ENCODE measurements around the gene HIVEP2.
A peak's percentile ranks its signal among the peaks of the same experiment; 100 is the strongest.
"Not testable (repeated sequence)": the region's sequence is repeated elsewhere in the genome, so short reads cannot be mapped to it uniquely, and the experiment has no call there.

HIVEP2 gene, protein sequence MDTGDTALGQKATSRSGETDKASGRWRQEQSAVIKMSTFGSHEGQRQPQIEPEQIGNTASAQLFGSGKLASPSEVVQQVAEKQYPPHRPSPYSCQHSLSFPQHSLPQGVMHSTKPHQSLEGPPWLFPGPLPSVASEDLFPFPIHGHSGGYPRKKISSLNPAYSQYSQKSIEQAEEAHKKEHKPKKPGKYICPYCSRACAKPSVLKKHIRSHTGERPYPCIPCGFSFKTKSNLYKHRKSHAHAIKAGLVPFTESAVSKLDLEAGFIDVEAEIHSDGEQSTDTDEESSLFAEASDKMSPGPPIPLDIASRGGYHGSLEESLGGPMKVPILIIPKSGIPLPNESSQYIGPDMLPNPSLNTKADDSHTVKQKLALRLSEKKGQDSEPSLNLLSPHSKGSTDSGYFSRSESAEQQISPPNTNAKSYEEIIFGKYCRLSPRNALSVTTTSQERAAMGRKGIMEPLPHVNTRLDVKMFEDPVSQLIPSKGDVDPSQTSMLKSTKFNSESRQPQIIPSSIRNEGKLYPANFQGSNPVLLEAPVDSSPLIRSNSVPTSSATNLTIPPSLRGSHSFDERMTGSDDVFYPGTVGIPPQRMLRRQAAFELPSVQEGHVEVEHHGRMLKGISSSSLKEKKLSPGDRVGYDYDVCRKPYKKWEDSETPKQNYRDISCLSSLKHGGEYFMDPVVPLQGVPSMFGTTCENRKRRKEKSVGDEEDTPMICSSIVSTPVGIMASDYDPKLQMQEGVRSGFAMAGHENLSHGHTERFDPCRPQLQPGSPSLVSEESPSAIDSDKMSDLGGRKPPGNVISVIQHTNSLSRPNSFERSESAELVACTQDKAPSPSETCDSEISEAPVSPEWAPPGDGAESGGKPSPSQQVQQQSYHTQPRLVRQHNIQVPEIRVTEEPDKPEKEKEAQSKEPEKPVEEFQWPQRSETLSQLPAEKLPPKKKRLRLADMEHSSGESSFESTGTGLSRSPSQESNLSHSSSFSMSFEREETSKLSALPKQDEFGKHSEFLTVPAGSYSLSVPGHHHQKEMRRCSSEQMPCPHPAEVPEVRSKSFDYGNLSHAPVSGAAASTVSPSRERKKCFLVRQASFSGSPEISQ (N-terminal part only)

DNA sequence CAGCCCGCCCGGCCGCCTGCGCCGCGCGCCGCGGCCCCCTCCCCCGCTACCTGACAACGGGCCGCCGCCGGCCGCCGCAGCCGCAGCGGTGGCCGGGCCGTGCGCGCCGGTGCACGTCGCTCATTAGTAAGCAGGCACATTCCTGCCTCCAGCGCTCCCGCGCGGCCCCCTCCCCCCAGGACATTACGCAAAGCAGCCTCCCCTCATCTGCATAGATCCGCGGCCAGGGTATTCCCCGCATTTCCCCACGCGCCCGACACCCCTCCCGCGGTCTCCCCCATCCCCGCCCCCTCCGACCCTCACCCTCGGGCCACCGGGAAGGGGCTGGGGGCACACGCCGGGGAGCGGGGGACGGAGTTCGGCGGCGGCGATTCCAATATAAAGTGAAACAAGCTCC lies at the start of gene HIVEP2:
Gene HIVEP2, minus strand, starts transcription at position 128 of the 397 bp plus-strand sequence. CDS start 170,438 bp downstream, outside the sequence.
- peak; percentile 92 for DNase-seq

DNA sequence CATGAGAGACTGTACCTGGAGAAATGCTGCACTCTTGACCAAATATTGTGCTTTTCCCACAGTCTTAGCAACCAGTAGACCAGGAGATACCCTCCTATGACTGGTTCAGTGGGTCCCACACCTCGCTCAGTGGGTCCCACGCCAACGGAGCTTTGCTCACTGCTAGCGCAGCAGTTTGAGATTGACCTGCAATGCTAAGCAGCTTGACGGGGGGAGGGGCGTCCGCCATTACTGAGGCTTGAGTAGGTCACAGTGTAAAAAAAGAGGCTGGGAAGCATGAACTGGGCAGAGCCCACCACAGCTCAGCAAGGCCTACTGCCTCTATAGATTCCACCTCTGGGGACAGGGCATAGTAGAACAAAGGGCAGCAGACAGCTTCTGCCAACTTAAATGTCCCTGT lies 49.0 kb upstream of the HIVEP2 start:
- no peak for DNase-seq

DNA sequence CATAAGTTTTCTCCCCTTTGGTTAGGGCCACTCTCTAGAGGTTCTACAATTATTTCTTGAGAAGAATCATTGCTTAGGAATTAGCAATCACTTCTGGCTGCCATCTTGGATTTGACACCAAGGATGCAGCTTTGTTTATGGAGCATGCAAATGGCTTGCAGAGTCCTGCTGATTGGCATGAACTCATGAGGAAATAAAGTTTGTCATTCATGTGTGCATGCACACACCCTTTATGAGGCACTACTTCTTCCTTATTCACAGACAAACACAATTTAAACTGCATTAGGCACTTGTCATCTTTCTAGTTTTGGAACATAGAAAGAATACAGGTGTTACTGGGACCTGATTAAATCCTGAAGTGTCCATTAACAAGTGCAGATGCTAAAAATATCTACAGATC lies 42.5 kb upstream of the HIVEP2 start:
- DNase-seq, result no peak

DNA sequence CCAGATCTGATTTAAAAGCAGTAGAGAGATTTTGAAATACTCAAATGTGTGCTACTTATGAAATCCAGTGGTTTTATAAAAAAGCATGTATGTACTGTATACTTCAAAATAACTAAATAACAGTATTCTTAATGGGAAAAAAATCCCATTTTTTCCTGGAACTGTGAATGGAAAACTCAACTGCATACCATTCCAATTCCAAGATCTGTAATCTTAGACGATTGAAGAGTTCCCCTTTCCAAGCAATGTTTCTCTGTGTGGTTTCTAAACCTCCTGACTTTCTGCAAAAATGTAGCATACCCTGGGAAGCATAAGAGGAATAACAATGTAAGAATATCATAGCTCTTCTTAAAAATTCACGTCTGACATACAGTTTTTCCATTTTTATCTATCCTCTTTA lies 40.3 kb upstream of the HIVEP2 start:
- no peak for DNase-seq

DNA sequence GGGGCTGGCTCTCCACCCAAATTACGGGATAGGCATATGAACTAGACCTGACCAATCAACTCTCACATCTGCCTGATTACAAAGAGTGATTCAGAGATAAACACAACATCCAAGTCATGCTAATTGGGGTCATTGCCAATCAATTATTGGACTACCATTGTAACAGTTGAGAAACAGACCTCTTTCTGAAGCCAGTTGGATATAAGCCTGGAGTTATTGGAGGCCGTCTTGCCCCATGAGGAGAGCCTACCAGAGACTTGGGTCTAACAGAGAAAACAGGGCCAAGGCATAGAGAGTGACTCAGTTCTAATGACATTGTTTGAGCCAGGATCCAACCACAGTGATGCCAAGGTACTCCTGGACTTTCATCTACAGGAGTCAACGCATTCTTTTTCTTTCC lies 39.4 kb upstream of the HIVEP2 start:
- no peak for DNase-seq

DNA sequence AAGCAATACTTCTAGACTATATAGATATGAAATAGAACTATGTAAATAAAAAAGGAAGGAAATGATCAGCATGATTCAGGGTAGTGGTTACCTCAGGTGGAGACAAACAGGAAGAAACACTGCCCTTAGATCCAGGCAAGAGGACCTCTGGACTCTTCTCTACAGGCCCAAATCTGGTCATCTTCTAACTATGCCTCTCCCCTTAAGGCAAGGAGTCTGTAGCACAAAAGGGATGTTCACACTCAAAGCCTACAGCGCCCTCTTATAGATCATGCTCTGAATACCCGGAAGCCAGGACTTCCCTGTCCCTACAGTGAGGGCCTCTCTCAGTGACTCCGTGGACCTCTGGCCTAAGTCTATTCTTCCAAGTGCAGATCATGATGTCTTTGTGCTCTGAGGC lies 30.4 kb upstream of the HIVEP2 start:
- DNase-seq, result peak; percentile 6

DNA sequence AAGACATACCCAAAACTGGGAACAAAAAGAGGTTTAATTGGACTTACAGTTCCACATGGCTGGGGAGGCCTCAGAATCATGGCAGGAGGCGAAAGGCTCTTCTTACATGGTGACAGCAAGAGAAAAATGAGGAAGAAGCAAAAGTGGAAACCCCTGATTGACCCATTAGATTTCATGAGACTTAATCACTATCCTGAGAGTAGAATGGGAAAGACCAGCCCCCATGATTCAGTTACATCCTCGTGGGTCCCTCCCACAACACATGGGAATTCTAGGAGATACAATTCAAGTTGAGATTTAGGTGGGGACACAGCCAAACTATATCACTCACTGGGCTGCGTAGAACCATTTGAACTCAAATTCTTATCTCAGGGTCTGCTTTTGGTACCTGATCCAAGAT lies 26.0 kb upstream of the HIVEP2 start:
- not testable (repeated sequence) for DNase-seq

DNA sequence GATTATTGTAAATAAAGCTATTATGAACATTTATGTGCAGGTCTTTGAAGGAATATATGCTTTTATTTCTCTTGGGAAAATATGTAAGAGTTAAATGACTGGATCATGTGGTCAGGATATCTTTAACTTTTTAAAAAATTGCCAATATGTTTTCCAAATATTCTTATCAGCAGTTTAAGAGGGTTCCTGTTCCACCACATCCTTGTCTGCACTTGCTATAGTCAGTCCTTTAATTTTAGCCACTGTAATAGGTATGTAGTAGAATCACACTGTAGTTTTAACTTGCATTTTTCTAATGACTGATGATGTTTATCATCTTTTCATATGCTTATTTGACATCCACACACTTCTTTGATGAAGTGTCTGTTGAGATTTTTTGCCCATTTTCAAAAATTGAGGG lies 23.6 kb upstream of the HIVEP2 start:
- DNase-seq, result no peak

DNA sequence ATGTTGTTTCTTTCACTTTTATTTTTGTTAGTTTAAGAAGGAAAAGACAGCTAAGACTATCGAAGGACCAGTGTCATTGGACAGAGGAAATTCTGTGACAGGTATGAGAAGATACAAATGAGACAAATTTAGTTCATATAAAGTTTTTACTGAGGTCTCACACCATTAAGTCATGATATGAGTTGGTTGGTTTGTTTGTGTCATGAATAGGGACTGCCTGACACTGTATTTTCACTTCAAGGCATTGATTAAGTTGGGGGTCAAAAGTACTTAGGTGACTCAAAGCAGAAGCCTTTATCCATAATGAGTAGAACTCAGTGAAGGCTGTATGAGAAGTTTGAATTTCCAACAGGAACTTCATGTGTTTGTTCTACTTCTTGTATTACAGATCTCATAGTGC lies 21.3 kb upstream of the HIVEP2 start:
- no peak for DNase-seq

DNA sequence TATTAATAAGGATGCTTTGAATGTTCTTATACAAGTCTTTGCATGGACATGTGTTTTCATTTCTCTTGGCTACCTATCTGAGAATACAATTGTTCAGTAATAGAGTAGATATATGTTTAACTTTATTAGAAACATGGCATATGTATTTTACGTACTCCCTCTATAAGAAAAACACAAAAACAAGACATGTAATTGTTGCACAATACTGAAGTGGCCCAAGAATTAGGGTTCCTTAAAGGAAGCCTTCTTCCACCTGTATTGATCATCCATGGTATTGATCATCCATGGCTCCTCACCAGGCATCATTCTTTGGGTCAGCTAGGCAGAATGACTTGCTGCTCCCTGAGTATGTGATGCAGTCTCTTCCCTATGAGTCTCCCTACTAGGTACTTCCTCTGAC lies 20.2 kb upstream of the HIVEP2 start:
- DNase-seq, result no peak

DNA sequence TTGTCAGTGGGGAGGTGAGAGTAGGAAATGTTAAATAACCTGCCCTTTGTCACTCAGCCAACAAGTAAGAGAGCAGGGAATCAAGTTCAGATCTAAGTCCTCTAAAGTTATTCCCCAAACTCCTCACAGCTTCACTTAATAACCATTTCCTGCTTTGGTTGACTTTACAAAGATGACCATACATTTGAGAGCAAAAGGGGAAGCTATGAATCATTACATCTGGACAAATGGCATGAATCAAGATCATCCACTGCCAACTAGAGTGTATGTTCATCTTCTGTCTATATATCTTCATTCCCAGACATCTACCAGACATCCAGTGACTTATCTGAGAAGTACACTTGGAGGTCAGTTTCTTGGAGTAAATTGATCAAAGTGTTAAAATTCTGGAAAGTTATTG lies 15.1 kb upstream of the HIVEP2 start:
- no peak for DNase-seq

DNA sequence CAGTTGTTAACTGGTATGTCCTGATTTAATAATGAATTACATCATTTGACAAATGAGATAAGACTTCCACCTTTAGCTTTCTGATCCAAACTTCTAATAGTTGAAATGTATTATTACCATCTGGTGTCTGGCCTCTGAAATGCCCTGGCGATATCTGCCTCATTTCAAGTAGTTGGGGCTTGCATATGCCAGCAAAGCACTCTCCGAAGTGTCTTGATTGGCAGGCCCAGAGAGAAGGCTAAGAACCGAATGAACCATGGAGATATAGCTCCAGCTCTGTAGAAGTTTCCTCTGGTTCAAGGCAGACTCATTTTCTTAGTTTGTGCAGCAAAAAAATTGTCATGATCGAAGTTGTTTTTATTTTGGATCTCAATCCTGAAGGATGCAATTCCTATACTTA lies 13.4 kb upstream of the HIVEP2 start:
- DNase-seq, result no peak

DNA sequence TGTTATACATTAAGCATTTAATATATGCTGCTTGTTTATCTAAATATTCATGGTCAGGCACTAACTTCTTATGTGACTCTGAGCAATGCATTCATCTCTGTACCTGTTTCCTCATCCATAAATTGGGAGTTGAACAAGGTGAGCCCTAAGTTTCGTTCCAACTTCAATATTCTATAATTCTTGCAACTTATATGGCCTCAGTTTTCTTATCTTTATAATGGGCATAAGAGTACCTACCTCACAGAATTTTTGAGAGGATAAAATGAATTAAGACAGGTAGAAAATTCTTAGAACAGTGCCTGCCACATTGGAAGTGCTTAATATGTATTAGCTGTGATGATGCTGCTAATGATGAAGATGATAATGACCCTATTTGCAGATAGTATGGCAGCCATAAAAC lies 11.8 kb upstream of the HIVEP2 start:
- DNase-seq, result no peak

DNA sequence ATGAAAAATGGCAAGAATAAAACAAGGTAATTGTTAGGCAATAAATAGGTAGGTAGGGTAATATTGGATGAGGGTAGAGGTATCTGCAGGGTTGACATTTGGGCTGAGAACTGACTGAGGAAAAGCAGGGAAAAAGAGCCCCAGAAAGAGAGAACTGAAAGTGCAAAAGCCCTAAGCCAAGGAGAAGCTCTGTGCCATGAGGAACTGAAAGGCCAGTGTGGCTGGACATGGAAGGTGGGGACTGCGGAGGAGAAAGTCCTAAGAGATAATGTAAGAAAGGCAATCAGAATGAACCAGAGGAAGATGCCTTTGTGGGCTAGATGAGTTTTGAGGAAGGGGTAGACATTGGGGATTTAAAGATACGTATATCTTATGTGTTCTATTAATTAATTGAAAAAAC lies 9.9 kb upstream of the HIVEP2 start:
- no peak for DNase-seq

DNA sequence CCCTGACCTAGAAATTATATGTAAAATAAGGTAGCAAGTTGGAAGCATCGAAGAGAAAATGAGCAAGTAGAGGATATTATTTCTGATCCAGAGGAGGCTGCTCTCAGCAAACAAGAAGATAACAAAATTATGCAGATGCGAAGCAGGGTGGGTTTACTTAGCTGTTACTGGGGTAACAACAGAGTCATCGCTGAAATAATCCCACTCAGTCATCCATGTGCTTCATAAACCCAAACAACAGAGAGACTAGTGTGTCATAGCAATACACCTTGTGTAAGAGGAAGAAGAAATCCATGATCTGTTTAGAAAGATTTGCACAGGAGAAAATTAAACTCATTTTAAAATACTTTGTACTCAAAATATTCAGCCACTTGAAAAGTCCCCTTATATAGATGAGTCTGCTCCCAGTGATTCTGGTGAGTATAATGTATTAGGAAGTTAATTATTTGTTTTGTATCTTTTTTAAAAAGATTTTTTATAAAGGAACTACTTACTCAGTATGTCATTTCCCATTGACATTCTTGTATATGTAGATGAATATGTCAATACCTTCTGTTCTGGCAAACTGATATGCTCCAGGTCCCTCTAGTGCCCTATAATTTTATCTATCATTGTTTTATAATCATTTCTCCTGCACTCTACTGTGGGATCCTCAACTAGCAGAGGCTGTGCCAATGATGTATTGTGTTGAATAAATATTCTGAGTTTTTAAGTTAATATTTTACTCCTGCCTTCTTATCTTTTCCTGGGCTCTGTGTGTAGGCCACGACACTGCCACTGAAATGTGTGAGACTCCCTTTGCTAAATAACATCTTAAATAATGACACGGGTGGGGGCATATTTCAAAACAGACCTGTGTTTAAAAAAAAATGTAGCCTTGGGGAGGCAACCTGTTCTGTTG lies 8.6 kb upstream of the HIVEP2 start:
- DNase-seq, result peak; percentile 43

DNA sequence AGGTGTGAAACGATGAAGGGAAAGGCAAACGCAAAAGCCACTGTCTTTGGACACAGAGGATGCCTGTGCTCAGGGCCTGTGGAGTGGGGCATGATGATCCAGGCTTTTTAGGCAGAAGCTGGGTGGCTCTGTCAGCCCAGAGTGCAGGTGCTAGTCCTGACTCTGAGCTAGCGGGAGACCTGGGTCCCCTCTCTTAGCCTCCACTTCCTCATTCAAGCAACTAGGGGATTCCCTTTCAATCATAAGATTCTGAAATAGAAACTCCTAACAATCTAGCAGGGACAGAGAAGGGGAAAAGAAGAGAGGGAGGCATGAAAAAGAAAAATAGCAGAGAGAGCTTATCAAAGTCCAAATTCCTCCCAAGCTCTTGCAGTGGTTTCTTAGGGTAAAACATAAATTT lies 7.6 kb upstream of the HIVEP2 start:
- DNase-seq, result no peak

DNA sequence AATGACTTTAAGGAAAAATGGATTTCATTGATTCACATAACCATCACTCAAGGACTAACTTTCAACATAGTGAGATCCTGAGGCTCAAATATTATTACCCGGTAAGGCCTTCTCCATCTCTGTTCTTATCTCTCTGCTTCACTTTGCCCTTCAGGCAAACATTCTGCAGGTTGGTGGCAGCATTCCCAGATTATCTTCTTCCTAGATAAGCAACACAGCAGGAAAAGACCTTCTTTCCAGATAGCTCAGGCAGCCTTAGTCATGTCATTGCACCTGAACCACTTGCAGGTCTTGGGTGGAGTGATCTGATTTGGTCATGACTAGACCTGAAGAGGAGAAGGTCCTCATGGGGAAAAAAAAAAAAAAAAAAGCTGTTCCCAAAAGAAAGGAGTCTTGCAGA lies 5.3 kb upstream of the HIVEP2 start:
- DNase-seq, result no peak

DNA sequence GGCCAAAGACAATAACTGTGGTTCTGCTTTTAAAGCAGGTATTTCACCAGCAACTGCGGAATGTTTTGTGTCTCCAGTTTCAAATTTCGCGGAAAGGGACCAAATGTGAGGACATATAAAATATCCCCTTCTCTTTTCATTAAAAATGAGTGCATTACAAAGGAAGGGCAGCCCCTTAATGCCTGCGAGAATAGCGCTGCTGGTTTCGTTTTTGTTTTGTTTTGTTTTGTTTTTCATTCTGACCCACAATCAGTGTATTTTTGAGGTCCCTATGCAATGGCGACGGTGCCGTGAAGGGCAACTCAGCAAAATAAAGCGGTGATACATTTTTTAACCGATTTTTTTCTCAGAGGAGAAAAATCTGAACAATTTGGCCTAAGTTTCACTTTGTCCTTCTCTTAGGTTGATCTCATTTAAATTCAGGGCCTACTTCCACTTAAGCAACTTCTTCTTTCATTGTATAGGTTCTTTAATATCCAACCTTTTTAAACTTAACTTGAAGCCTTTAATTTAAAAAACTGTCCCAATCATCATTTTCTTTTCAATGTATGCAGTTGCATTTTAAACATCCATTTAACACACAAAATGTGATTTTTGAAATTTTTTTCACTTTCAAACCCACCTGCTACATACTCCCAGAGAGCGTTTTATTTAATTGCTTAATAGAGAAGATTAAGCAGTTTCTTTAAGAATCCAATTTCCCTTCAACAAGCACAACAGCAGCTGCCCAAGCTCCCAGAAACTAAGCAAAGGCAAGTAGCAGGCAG lies 2.9 kb upstream of the HIVEP2 start:
- no peak for DNase-seq

DNA sequence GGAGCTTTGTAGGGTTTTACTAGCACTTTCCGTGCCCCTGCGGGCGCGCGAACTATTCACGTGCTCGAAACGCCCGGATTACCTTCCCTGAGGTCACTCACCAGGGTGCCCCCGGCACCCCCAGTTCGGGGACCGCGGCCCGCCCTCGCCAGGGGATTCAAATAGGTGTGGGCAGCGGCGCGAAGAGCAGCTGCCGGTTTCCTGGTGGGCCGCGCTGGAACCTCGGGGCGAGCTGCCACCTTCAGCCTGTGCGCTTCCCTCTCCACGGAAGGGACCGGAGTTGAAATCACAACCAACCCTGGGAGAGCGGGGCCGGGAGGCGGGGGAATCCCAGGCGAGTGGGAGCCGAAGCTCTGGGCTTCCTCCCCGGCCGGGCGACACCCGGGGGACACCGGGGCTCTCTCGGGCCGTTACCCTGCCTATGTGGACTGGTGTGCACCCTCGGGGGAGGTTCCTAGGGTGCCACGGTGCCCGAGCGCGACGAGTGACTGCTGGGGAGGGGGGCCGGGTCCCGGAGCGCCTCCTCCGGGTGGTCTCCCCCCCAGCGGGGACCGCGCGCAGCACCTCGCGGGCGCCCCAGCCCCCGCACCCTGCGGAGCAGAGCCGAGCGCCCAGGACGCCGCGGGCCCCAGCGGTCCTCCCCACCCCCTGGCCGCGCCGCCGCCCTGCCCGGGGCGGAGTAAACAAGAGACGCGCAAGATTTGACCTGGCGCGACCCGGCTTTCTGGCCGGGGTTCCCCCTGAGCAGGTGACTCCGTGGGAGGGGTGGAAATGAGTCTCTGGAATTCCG lies 2.1 kb upstream of the HIVEP2 start:
- peak; percentile 91 for DNase-seq

DNA sequence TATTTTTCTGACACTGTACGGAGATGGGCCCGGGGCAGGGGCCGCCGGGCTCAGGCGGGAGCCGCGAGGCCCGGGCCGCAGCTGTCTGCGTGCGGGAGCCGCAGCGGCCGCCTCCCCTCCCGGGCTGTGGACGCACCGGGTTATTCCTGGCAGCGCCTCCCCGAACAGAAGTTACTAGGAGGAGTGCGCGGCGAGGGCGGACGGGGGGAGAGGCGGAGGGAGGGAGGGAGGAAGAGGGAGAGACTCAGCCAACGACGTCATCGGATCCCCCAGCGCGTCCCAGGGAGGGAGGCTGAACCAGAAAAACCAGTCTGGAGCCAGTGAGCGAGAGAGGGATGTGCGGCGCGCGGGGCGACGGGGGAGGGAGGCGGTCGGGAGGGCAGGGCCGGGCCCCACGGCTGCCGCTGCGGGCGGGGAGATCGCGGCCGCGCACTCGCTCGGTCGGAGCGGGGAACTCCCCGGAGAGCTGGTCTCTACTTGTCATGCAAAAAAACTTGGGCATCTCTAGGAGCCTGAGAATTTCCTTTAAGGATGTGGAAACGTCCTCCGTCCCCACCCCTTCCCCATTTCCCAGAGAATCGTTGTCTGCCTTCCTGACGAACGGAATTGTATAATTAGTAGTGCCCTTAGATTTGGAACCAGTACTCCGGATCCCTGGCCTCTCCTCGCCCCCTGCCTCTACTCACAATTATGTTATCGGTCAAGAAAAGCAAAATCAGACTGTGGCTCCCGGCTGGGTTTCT lies 1.4 kb upstream of the HIVEP2 start:
- DNase-seq, result peak; percentile 97

All from CD4-positive, alpha-beta T cell treated with Interleukin-12 subunit alpha and Interleukin-12 subunit beta, for 1 hour (primary cell).